LHCN-M2 (cell line): ENCODE measurements around the gene PHLDB1. TPM values are rescaled to one million over a fixed set of nuclear protein-coding genes. Genes with fewer than 3 reads are reported as not detected.

Source experiments
- DNase-seq: peaks from one replicate; pipeline ENCODE4 v3.0.0-alpha.2; 2012; ENCODE audit warnings: low read depth
- total RNA-seq: library from RNA; depleted of rRNA; stranded (reverse); fragments of >200 nt; gene quantifications from 2 replicates; pipeline ENCODE4 v1.2.3, GENCODE V29; 2014

The PHLDB1 gene
- total RNA-seq, 1 experiment from 2014 or later = 79.0 TPM

DNA sequence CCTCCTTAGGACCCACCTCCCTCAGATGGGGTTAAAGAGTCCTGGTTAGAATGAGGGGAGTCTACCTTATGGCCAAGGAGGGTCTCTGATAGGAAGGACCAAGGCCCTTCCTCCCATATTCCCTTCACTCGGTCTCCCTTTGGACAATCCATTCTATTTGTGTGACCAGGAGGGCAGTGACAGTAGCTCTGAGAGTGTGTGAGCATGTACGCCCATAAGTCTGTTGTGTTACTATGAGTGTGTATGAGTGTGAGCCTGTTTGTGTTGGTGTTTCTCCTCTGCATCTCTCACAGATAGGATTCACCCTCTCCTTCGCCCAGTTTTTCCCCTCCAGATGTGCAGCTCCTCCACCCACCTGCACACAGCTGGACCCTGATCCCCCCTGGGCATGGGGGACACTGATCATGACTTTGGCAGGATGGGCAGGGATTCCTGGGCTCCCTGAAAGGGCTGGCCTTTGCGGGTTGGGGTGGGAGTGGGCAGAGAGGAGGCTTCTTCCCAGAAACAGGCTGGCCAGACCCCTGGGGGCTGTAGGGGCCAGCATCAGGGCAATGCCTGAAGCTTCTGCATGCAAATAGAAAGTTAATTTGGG is 14.5 kb downstream of the PHLDB1 start:
- DNase-seq = no peak

DNA sequence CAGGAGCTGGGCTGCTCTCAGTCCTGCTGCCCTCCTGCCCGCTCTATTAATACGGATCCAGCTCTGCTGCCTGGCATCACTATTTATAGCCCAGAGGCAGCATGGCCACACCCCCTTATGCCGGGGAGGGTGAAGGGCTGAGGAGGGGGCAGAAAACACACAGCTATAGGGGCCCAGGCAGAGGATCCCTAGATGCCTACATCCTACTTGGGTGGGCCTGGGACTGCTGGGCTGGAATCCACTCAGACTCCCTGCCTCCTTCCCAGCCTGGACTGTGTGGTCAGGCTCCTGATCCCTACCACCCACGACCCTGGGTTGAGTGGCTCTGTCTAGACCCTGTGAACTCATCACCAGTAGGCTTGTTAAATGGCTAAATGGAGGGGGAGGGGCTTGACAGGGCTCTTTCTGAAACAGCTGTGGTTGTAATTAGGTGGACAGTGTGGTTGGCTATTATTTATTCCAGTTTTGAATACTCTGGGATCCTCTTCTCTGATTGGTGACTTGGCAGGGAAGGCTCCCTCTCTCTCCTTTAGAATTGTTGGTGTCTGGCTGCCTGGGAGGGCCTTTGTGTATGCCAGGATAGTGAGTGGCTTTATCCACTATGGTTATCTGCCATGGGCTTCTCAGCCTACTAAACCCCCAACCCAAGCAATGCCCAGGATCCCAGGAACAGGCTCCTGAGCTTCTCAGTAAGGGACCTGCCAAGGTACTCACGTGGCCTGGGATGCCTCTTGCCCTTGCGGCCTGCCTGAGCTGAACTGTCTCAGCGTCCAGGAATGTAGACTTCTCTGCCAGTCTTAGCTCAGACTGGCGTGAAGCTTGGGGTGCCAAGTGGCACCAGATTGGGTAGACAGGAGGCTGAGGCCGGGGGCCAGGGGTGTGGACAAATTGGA is 15.2 kb downstream of the PHLDB1 start:
- DNase-seq = peak; percentile 92

DNA sequence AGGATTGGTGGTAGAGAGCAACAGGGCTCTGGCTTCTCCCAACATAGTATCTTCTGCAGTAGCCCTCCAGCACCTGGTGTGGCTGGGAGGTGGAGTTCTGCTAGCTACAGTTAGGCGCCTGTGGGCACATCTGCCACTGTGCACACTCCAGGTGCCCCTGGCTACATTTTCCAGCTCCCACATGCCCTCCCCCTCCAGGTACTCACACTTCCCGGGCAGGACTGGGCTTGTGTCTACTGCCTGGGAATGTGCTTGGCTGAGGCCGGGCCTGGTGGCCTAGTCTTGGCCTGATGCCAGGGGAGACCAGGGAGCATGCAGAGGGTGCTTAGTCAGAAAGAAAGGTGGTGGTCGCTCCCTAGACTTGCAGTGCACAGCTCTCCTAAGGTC is 15.8 kb downstream of the PHLDB1 start:
- peak; percentile 26 for DNase-seq

DNA sequence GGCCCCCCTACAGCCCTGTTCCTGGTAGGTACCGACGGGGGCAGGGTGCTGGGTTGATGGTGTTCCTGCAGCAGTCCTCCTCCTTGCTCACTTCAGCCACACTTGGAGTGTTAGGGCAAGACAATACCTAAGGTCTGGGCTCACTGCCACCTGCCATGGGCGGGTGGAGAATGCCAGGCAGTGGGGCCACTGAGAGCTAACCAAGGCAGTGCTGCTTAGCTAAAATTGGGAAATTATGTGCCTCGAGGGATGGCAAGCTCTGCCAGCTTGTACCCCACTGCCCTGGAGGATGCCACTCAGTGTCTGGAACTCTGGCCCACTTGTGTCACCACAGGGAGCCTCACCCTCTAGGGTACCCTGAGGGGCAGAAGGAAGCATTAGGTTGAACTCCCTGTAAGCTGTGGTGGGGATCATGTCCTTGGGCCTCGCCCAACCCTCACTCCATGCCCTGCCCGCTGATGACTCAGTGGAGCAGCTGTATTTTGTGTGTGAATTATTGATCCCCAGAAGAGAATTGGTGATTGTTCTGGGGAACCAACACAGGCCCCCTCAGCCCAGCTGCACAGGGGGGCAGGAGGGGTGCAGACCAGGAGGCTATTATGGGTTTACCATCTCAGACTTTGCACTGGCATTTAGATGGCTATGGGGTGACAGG is 17.7 kb downstream of the PHLDB1 start:
- peak; percentile 28 for DNase-seq

DNA sequence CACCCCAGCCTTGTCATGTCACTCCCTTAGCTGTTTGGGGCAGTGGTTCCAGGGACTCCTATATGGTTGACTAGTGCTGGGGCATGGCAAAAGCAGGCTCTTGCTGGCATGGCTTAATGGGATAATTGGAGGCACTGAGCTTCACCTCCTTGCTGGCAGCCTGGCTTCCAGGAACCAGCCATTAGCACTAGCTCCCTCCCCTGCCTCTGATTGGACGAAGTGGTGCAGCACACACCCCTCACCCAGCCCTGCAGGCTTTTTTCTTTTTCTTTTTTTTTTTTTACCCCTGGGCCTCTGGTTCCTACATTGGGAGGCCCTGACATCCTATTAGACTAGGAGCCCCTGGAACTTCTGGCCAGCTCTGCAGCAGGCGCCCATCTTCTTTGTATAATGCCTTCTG is 18.6 kb downstream of the PHLDB1 start:
- no peak for DNase-seq

DNA sequence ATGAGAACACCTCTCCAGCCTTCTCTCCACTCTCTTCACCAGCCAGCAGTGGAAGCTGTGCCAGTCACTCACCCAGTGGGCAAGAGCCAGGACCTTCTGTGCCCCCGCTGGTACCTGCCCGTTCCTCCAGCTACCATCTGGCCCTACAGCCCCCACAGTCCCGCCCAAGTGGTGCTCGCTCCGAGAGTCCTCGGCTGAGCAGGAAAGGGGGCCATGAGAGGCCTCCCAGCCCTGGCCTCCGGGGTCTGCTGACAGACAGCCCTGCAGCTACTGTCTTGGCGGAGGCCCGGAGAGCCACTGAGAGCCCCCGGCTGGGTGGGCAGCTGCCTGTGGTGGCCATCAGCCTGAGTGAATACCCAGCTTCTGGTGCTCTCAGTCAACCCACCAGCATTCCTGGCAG is 20.2 kb downstream of the PHLDB1 start:
- no peak for DNase-seq

DNA sequence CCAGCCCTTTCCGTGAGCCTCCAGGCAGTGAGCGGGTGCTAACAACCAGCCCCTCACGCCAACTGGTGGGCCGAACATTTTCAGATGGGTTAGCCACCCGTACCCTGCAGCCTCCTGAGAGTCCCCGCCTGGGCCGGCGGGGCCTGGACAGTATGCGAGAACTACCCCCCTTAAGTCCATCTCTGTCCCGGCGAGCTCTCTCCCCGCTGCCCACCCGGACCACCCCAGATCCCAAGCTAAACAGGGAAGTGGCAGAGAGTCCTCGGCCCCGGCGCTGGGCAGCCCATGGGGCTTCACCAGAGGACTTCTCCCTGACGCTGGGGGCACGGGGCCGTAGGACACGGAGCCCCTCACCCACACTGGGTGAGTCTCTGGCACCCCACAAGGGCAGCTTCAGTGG is 20.6 kb downstream of the PHLDB1 start:
- no peak for DNase-seq

DNA sequence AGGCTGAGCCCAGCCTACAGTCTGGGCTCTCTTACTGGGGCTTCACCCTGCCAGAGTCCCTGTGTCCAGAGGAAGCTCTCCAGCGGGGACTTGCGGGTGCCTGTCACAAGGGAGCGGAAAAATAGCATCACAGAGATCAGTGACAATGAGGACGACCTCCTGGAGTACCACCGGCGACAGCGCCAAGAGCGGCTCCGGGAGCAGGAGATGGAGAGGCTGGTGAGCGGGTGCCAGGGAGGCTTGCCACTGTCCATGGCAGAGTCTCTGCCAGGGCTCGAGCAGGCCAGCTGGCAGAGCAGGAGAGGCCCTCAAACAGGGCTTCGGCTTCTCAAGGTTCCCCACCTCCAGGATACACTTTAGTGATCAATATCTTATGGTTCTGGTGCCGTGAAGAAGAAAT is 21.0 kb downstream of the PHLDB1 start:
- no peak for DNase-seq

DNA sequence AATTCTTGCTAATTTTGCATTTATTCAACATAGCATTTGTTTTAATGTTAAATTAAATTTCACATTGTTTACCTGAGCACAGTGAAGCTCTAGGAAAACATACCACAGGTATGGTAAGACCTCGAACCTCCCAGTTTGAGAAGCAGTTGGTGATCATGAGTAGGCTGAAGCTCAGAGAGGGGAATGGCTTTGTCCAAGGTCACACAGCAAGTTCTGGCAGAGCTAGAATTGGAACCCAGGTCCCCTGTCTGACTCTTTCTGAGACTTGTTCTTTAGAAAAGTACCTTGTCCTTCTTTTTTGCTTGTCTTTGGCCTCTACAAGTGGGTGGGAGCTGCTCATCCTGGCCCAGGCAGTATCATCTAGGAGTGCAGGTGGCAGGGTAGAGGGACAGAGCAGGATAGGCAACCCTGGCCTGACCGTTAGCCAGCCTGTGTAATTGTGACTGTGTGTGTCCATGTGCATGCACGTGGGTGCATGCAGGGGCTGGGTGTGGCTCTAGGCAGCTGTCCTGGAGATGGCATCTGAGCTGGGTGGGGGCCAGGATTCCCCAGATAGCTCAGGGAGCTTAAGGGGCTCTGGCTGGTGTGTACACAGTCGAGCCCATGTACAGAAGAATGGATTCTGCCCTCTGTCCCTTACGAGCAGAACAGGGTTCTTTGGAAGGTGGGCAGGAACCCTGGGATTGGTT is 21.6 kb downstream of the PHLDB1 start:
- peak; percentile 28 for DNase-seq

DNA sequence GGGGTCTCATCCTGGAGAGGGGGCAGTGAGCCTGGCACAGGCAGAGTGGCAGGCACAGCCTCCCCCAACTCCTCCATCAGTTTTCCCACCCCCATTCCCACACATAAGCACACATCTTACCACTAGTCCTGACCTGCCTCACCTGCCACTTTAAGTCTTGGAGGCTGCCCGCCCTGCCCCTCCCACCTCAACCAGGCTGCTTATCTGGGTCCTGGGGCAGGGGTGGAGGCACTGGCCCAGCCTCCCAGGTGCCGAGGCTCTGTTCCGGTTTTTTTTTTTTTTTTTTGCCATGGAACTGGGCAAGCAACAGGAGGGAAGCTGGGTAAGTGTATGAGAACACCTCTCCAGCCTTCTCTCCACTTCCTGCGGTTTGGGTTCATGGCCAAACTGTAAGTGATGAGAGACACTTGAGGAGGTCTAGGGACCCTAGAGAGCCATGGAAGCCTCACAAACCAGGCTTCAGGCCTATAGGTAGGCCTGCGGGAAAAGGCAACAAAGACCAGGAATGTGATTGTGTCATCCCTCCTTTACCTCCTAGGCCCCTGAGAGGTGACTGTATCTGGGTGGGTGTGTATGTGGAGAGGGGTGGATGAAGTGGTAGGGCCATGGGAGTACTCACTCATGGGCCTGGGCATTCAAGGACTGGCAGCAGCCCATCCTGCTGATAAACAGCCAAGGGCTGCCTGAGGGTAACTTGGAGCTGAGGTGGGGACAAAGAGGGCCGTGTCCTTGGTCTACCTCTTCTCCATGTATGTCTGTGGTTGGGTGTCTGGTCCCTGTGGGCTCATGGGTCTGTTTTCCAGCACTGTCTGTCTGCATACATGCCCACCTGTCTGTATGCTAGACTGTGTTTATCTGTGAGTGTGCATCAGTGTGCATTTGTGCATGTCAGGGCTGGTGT is 22.6 kb downstream of the PHLDB1 start:
- no peak for DNase-seq

DNA sequence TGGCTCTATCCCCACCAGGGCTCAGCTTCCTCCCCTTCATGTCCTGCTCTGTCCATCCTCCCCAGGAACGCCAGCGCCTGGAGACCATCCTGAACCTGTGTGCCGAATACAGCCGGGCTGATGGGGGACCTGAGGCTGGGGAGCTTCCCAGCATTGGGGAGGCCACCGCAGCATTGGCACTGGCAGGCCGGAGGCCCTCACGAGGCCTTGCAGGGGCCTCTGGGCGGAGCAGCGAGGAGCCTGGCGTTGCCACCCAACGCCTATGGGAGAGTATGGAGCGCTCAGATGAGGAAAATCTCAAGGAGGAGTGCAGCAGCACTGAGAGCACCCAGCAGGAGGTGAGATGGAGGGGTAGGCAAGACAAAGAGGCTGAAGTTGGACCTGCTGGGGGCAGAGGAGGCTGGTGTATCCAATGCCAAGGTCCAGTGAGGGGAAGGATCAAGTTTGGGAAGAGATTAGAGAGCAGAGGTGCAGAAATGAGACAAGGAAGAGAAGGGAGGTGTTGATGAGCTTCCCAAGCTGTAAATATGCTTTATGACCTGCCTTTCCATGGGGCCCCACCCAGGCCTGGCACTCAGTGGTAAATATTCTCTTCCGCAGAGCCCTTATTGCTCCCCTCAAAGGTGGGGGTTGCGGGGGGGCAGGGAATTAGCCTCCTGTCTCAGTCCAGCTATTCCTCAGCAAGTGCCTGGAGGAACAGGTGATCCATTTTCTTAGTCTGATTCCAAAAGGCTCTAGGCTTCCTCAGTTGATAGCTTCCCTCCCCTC is 23.9 kb downstream of the PHLDB1 start:
- DNase-seq = no peak

DNA sequence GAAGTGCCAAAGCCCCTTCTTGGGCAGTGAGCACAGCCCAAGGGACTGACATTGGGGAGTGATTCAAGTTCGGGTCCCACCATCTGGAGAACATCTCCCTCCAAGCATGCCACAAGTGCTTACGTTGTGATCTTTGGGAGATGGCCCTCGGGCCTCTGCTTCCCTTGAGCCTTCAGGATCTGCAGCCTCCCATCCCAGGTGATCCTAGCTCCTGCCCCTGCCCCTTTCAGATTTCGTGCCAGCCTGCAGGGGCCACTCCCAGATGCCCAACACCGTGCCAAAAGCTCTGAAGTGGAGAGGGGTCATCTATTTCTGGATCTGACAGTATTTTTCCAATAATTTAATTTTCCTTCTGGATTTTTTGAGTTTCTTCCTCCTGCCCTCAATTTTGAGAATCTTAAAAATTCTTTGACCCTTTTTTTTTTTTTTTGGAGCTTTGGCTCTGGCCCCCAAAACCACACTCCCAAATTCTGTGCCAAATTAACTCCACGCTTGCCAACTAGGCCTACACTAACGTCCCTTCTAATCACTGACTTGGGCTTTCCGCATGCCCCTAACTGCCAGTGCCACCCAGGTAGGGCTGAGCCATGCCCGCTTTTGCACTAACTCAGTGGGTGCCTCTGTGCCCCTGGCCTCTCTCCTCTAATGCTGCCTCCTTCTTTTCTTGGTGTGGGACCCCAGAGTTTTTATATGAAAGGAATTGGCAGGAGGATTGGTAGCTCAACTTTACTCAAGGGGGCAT is 25.3 kb downstream of the PHLDB1 start:
- no peak for DNase-seq

DNA sequence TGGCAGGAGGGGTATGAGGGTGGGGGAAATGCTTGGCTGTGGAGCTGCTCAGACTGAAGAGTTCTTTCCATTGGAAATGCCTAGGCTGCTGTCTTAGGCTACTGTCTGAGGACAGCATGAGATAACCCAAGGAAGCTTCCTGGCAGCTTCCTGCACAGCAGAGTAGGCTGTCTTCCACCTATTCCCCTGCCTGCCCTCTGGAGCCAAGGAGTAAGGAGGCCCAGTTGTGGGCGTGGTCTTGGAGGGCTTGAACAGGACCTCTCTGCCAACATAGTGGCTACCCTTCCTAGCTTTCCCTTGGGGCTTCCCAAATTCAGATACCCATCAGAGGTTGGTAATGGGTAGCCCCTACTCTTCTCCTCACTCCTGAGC is 25.9 kb downstream of the PHLDB1 start:
- DNase-seq = no peak

DNA sequence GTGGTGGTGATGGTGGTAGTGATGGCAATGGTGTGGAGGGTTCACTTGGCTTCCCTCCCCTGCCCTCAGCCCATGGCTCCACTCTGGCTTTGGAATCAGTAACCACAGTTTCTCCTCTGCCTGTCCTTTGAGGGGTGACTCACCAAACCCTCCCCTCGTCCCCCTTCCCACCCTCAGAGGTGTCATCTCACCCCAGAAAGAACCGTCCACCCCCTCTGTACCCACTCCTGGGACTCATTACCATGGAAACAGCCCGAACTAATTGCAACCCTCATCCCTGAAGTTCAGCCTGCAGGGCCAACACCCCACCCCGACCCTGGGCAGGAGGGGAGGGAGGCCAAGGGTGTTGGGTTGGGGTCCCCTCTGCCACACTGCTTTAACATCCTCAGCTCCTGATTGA is 26.6 kb downstream of the PHLDB1 start:
- peak; percentile 78 for DNase-seq

DNA sequence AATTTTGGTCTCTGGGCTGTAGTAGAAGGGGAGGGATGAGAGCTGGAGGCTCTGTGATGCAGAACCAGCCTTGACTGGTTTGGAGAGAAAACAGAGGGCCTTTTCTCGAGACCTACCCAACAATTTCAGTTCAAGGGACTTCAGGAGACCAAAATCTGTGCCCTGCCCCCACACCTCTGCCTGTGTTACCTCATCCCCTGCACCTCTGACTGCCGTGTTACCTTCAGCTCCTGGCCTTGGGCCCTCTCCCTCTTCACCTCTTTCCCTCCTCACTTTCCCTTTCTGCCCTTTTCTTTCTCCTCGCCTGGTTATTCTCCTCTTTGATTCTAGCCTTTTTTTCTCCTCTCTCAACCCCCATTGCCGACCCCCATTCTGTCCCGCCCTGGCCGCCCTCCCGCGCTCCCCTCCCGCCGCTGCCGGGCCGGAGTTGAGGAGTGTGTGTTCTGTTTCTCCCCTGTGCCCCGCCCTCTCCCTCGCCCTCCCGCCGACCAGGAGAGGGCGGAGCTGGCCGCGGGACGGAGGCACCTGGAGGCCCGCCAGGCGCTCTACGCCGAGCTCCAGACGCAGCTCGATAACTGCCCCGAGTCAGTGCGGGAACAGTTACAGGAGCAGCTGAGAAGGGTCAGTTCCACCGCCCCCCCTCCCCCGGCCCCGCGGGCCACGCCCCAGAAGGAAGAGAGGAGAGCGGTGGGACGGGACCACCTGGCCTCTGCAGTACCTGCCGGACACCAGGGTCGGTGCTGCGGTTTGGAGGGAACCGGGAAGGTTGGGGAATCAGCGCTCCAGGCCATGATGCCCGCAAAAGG is 27.2 kb downstream of the PHLDB1 start:
- DNase-seq = no peak

DNA sequence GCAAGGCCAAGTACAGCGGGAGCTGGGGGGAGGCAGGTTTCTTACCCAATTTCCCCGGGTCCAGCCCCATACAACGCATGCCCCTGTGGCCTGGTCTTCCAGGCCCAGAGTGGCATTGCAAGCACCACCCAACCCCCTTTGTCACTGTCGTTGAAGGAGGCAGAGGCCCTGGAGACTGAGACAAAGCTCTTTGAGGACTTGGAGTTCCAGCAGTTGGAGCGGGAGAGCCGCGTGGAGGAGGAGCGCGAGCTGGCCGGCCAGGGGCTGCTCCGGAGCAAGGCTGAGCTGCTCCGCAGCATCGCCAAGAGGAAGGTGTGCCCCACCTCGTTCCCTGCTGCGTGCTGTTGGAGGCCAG is 27.8 kb downstream of the PHLDB1 start:
- DNase-seq = no peak

DNA sequence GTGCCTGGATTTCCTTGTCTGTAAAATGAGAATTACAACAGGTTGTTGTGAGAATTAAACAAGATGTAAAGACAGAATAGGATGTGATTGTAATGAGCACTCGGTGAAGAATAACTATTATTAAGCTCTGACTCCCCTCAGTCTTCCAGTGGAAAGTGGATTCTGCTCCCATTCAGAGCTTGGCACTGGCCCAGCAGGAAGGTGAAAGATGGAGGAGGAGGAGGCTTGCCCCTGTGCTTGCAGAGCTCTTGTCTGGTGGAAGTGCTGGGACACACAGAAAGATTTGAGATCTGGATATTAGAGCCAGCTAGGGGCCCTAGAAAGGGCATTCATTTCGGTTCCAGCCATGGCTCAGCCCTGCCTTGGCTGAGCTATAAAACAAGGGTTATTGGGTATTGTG is 28.2 kb downstream of the PHLDB1 start:
- no peak for DNase-seq

DNA sequence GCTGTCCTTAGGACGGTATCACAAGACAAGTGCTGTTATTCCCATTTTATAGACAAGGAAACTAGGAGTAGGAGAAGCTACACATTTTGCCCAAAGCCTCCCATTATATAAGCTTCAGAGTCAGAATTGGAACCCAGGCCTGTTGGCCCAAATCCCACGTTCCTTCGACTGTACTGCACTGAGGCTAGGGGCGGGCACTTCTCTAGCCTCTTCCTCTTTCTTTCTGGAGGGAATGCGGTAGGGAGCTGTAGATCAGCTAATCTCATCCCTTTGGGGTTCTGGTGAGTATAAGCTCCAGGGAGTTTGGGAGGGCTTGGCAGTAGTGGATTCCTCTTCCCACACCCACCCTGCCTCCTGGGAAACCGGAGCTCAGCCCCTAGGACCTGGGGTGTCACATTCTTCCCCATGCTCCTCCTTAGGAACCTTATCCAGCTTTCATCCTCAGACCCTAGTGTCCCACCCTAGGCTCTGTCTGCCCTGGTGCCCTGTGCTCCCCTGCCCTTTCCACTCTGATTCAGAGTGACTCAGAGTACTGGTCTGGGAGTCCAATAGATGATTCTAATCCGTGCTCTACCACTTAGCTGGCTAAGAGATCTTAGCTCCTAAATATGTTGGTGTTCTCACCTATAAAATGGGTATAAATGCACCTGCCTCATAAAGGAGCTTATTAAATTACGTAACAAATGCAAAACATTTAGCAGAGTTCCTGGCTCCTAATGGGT is 29.3 kb downstream of the PHLDB1 start:
- peak; percentile 40 for DNase-seq
